Activated T-cell treated with anti-CD3 and anti-CD28 coated beads, Interleukin-2, amount 50 U/mL, for 72 hours (primary cell): ENCODE results near the gene LDLRAD4. TPM values are rescaled to one million over a fixed set of nuclear protein-coding genes. Genes with fewer than 3 reads are reported as not detected.
A peak's percentile ranks its signal among the peaks of the same experiment; 100 is the strongest.

Experiments used
- ATAC-seq, 2 donors: fragments of 150-1000 bp; cut with Tn5 transposase; replicated peaks in 1 of 2; 2 replicates each; pipeline ENCODE4 v1.10.0; 2021; ENCODE audit warnings: moderate library complexity in 2 of 2, mild to moderate bottlenecking in 1 of 2
- DNase-seq, 2 donors: peaks; one replicate each; pipeline ENCODE4 v3.0.0; 2021 to 2022; ENCODE audit warnings: mixed read lengths in 1 of 2
- H3K27ac Mint-ChIP-seq: one replicate; pipeline ENCODE4 v1.8.0; 2022; ENCODE audit warnings: mild to moderate bottlenecking, moderate library complexity, mixed read lengths
- H3K27me3 Mint-ChIP-seq: one replicate; pipeline ENCODE4 v1.8.0; 2022; ENCODE audit warnings: low read depth, mixed read lengths
- H3K36me3 Mint-ChIP-seq, 2 donors: one replicate each; pipeline ENCODE4 v1.8.0; 2022; ENCODE audit warnings: mixed read lengths in 2 of 2, mild to moderate bottlenecking in 1 of 2; ENCODE audit not compliant: insufficient read depth in 2 of 2
- H3K4me1 Mint-ChIP-seq: one replicate; pipeline ENCODE4 v1.8.0; 2022; ENCODE audit warnings: low read depth, mixed read lengths
- H3K4me3 Mint-ChIP-seq, 2 donors: one replicate each; pipeline ENCODE4 v1.8.0; 2022; ENCODE audit warnings: mild to moderate bottlenecking in 2 of 2, mixed read lengths in 2 of 2, moderate library complexity in 2 of 2
- H3K9me3 Mint-ChIP-seq, 2 donors: one replicate each; pipeline ENCODE4 v1.8.0; 2022; ENCODE audit warnings: mixed read lengths in 2 of 2
- total RNA-seq, 2 donors: library from RNA; stranded (reverse); gene quantifications; one replicate each; pipeline ENCODE4 v1.2.3, GENCODE V29; 2022

The LDLRAD4 gene
- total RNA-seq, 2 donors from 2014 or later = 46.0 to 47.2 TPM

GRCh38 chr18:13501543-13501887 lies 283.0 kb downstream of the LDLRAD4 start:
- Mint-ChIP-seq H3K4me3 (peak overlapping the region; percentile 12 to 73), H3K27me3 (no peaks in the 10 kb centered on the region), H3K27ac (peak overlapping the region; percentile 53), H3K4me1 (peaks cover 49% of the 10 kb centered on the region), H3K9me3 (peaks cover 4 to 8% of the 10 kb centered on the region in 2 donors), H3K36me3 (peaks cover 19 to 20% of the 10 kb centered on the region in 2 donors)
- no peak for ATAC-seq
- no peak for DNase-seq

GRCh38 chr18:13501891-13502290 lies 283.3 kb downstream of the LDLRAD4 start:
- no peaks in the 10 kb centered on the region for H3K27me3 Mint-ChIP-seq
- peak overlapping the region; percentile 56 for H3K27ac Mint-ChIP-seq
- peaks cover 4 to 8% of the 10 kb centered on the region in 2 donors for H3K9me3 Mint-ChIP-seq
- H3K36me3 Mint-ChIP-seq = peaks cover 19 to 20% of the 10 kb centered on the region in 2 donors
- peak overlapping the region; percentile 56 to 73 for H3K4me3 Mint-ChIP-seq
- ATAC-seq = peak; percentile 92 to 95
- H3K4me1 Mint-ChIP-seq = peaks cover 46% of the 10 kb centered on the region
- peak; percentile 54 to 62 for DNase-seq

- Mint-ChIP-seq H3K27ac (peak overlapping the region; percentile 56), H3K4me3 (peak overlapping the region; percentile 56 to 73), H3K4me1 (peaks cover 46% of the 10 kb centered on the region), H3K9me3 (peaks cover 4 to 8% of the 10 kb centered on the region in 2 donors), H3K27me3 (no peaks in the 10 kb centered on the region), H3K36me3 (peaks cover 18 to 19% of the 10 kb centered on the region in 2 donors)
- ATAC-seq (no peak), DNase-seq (no peak)
These were observed 284.0 kb downstream of the LDLRAD4 start for GRCh38 chr18:13502585-13502984.

- H3K27ac Mint-ChIP-seq = no peak overlapping the region
- H3K27me3 Mint-ChIP-seq = no peaks in the 10 kb centered on the region
- peaks cover 4 to 8% of the 10 kb centered on the region in 2 donors for H3K9me3 Mint-ChIP-seq
- DNase-seq = no peak
- H3K4me3 Mint-ChIP-seq = no peak overlapping the region
- H3K36me3 Mint-ChIP-seq = peaks cover 11 to 13% of the 10 kb centered on the region in 2 donors
- ATAC-seq = no peak
- H3K4me1 Mint-ChIP-seq = peaks cover 46% of the 10 kb centered on the region
These were observed 285.3 kb downstream of the LDLRAD4 start for GRCh38 chr18:13503836-13504235.

GRCh38 chr18:13505780-13506345 lies 287.3 kb downstream of the LDLRAD4 start:
- no peak for DNase-seq
- Mint-ChIP-seq H3K36me3 (peaks cover 1 to 5% of the 10 kb centered on the region in 2 donors), H3K27ac (no peak overlapping the region), H3K4me1 (peaks cover 36% of the 10 kb centered on the region), H3K27me3 (no peaks in the 10 kb centered on the region), H3K9me3 (no peaks in the 10 kb centered on the region), H3K4me3 (no peak overlapping the region)
- no peak for ATAC-seq

- H3K9me3 Mint-ChIP-seq = no peaks in the 10 kb centered on the region
- peaks cover 44% of the 10 kb centered on the region for H3K4me1 Mint-ChIP-seq
- no peak for DNase-seq
- no peak overlapping the region for H3K4me3 Mint-ChIP-seq
- H3K27me3 Mint-ChIP-seq = no peaks in the 10 kb centered on the region
- no peak for ATAC-seq
- H3K36me3 Mint-ChIP-seq = peaks cover 1 to 5% of the 10 kb centered on the region in 2 donors
- no peak overlapping the region for H3K27ac Mint-ChIP-seq
These were observed 292.0 kb downstream of the LDLRAD4 start for GRCh38 chr18:13510594-13510993.

- Mint-ChIP-seq H3K36me3 (peaks cover 1 to 5% of the 10 kb centered on the region in 2 donors), H3K4me1 (peaks cover 35% of the 10 kb centered on the region), H3K27ac (no peak overlapping the region), H3K9me3 (no peaks in the 10 kb centered on the region), H3K27me3 (no peaks in the 10 kb centered on the region), H3K4me3 (no peak overlapping the region)
- no peak for DNase-seq
- ATAC-seq = peak; percentile 11 to 32
These were observed 293.5 kb downstream of the LDLRAD4 start for GRCh38 chr18:13511961-13512577.

- peaks cover 5 to 6% of the 10 kb centered on the region in 2 donors for H3K36me3 Mint-ChIP-seq
- H3K27ac Mint-ChIP-seq = no peak overlapping the region
- ATAC-seq (peak; percentile 86), DNase-seq (peak; percentile 13 to 15)
- no peaks in the 10 kb centered on the region for H3K27me3 Mint-ChIP-seq
- peaks cover 35% of the 10 kb centered on the region for H3K4me1 Mint-ChIP-seq
- H3K4me3 Mint-ChIP-seq = no peak overlapping the region
- no peaks in the 10 kb centered on the region for H3K9me3 Mint-ChIP-seq
These were observed 294.5 kb downstream of the LDLRAD4 start for GRCh38 chr18:13513021-13513420.

GRCh38 chr18:13513481-13513880 lies 294.9 kb downstream of the LDLRAD4 start:
- Mint-ChIP-seq H3K4me1 (peaks cover 35% of the 10 kb centered on the region), H3K36me3 (peaks cover 8 to 10% of the 10 kb centered on the region in 2 donors), H3K4me3 (no peak overlapping the region), H3K27me3 (no peaks in the 10 kb centered on the region), H3K27ac (no peak overlapping the region), H3K9me3 (peaks cover 0 to 1% of the 10 kb centered on the region in 2 donors)
- DNase-seq (no peak), ATAC-seq (no peak)

- Mint-ChIP-seq H3K4me1 (peaks cover 35% of the 10 kb centered on the region), H3K9me3 (peaks cover 0 to 1% of the 10 kb centered on the region in 2 donors), H3K27me3 (no peaks in the 10 kb centered on the region), H3K27ac (no peak overlapping the region), H3K36me3 (peaks cover 3 to 10% of the 10 kb centered on the region in 2 donors), H3K4me3 (no peak overlapping the region)
- DNase-seq = no peak
- no peak for ATAC-seq
These were observed 296.0 kb downstream of the LDLRAD4 start for GRCh38 chr18:13514558-13514957.

GRCh38 chr18:13516855-13517254 lies 298.3 kb downstream of the LDLRAD4 start:
- Mint-ChIP-seq H3K27ac (no peak overlapping the region), H3K36me3 (peaks cover 3 to 10% of the 10 kb centered on the region in 2 donors), H3K9me3 (peaks cover 0 to 1% of the 10 kb centered on the region in 2 donors), H3K27me3 (no peaks in the 10 kb centered on the region), H3K4me1 (peaks cover 20% of the 10 kb centered on the region), H3K4me3 (no peak overlapping the region)
- DNase-seq (no peak), ATAC-seq (no peak)

GRCh38 chr18:13517369-13517768 lies 298.8 kb downstream of the LDLRAD4 start:
- ATAC-seq (no peak), DNase-seq (no peak)
- Mint-ChIP-seq H3K4me3 (no peak overlapping the region), H3K9me3 (peaks cover 0 to 1% of the 10 kb centered on the region in 2 donors), H3K4me1 (peaks cover 15% of the 10 kb centered on the region), H3K27ac (no peak overlapping the region), H3K27me3 (no peaks in the 10 kb centered on the region), H3K36me3 (peaks cover 3 to 10% of the 10 kb centered on the region in 2 donors)

GRCh38 chr18:13518382-13518781 lies 299.8 kb downstream of the LDLRAD4 start:
- no peak overlapping the region for H3K27ac Mint-ChIP-seq
- no peaks in the 10 kb centered on the region for H3K27me3 Mint-ChIP-seq
- DNase-seq = no peak
- peaks cover 3 to 10% of the 10 kb centered on the region in 2 donors for H3K36me3 Mint-ChIP-seq
- ATAC-seq = no peak
- H3K4me1 Mint-ChIP-seq = peaks cover 11% of the 10 kb centered on the region
- no peak overlapping the region for H3K4me3 Mint-ChIP-seq
- peaks cover 0 to 1% of the 10 kb centered on the region in 2 donors for H3K9me3 Mint-ChIP-seq
